Activated T-cell treated with anti-CD3 and anti-CD28 coated beads for 48 hours (primary cell): ENCODE results near the gene GPR75.
A peak's percentile ranks its signal among the peaks of the same experiment; 100 is the strongest.
"Not testable (repeated sequence)": the region's sequence is repeated elsewhere in the genome, so short reads cannot be mapped to it uniquely, and the experiment has no call there.

Experiments
- DNase-seq: peaks from one replicate; pipeline ENCODE4 v3.0.0-alpha.2; 2020; ENCODE audit warnings: low read depth

GPR75 gene

DNA sequence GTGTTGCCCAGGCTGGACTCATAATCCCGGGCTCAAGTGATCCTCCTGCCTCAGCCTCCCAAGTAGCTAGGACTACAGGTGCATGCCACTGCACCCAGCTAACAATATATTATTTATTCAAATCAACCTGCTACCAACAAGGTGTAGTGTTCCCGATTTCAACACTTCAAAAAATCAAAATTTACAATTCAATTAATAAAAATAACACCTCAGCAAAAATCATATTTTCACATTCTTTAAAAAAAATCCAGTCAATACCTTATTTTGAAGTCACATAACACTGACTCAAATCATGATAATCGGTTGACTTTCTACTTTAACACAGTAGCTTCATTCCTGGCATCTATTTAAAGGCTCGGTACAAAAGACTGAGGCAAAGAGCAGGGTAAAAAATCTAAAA lies 7.2 kb downstream of the GPR75 start:
- DNase-seq, result no peak

DNA sequence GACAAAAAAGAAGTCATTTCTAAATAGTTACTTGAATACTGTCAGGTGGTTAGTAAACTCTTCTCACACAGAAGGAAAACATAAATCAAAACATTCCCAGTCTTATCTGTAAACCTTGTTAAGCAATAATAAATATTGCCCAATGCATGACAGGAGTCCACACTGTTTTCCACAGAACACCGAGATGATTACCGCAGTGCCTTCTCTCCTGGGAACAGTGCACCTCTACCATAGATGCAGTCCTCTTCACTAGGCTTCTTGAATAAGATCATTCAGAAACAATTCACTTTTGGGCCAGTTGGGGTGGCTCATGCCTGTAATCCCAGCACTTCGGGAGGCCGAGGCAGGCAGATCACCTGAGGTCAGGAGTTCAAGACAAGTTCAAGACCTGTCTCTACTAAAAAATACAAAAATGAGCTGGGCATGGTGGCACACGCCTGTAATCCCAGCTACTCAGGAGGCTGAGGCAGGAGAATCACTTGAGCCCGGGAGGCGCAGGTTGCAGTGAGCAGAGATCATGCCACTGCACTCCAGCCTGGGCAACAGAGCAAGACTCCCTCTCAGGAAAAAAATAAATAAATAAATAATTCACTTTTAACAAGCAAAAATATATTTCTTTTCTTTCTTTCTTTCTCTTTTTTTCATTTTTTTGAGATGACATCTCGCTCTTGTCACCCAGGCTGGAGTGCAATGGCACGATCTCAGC lies 8.6 kb downstream of the GPR75 start:
- DNase-seq, result not testable (repeated sequence)

DNA sequence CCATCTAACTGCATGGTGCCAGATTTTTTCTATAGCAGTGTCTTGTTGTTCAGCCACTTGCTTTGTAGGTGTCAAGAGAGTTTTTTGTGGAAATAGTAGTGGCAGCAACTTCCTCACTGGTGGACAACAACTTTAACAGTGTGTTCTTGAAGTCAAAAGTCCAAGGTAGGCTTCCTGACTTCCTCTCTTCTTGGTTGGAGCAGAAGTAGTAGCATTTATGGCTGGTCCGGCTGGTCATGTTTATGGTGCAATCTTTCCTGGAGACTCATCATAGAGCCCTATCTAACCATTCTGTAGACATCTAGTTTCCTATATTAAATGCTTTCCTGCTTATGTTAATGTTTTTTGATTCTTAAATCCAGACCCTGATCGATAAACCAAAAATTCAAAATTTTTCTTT lies 11.7 kb downstream of the GPR75 start:
- no peak for DNase-seq

DNA sequence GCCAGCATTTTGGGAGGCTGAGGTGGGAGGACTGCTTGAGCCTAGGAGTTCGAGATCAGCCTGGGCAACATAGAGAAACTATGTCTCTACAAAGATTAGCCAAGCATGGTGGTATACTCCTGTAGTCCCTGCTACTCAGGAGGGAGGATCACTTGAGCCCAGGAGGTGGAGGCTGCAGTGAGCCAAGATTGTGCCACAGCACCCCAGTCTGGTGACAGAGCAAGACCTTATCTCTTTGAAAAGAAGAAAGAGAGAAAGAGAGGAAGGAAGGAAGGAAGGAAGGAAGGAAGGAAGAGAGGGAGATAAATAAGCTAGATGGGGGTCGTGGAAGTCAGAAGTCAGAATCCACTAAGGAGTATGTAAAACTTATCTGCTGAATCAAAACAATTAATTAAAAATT lies 16.2 kb downstream of the GPR75 start:
- no peak for DNase-seq

DNA sequence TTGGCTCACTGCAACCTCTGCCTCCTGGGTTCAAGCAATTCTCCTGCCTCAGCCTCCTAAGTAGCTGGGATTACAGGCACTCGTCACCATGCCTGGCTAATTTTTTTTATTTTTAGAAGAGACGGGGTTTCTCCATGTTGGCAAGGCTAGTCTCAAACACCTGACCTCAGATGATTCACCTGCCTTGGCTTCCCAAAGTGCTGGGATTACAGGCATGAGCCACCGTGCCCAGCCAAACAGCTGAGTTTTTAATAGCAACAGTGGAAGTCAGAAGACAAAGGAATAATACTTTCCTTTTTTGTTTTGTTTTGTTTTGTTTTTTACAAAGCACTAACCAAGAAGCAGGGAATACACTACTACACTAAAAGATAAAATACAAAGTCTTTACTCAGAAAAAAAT lies 16.9 kb downstream of the GPR75 start:
- no peak for DNase-seq

DNA sequence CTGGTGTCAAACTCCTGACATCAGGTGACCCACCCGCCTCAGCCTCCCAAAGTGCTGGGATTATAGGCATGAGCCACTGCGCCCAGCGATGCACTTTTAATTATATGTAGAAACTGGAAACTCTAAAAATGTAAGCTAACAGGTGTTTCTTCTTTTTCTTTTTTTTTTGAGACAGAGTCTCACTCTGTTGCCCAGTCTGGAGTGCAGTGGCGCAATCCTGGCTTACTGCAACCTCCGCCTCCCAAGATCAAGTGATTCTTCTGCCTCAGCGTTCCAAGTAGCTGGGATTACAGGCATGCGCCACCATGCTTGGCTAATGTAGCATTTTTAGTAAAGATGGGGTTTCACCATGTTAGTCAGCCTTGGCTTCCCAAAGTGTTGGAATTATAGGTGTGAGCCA lies 18.1 kb downstream of the GPR75 start:
- DNase-seq, result not testable (repeated sequence)

DNA sequence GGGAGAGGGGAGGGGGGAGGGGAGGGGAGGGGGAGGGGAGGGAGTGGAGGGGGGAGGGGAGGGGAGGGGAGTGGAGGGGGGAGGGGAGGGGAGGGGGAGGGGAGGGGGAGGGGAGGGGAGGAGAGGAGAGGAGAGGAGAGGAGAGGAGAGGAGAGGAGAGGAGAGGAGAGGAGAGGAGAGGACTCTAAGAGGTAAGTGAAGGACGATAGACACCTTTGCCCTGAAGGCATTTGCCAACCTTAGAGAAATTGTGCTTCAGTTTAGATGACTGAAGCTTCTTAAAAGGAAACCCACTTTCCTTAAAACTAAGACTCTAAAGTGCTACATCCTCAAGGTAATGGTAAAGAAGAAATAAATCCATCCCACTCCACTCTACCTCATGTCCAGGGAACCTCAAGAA lies 19.2 kb downstream of the GPR75 start:
- no peak for DNase-seq

DNA sequence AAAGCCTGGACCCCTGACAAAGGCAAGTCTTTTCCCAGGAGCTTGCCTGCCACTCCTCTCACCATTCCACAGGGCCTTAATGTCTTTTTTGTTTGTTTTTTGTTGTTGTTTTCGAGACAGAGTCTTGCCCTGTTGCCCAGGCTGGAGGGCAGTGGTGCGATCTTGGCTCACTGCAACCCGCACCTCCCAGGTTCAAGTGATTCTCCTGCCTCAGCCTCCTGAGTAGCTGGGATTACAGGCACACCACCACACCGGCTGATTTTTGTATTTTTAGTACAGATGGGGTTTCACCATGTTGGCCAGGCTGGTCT lies 29.8 kb downstream of the GPR75 start:
- DNase-seq, result not testable (repeated sequence)

DNA sequence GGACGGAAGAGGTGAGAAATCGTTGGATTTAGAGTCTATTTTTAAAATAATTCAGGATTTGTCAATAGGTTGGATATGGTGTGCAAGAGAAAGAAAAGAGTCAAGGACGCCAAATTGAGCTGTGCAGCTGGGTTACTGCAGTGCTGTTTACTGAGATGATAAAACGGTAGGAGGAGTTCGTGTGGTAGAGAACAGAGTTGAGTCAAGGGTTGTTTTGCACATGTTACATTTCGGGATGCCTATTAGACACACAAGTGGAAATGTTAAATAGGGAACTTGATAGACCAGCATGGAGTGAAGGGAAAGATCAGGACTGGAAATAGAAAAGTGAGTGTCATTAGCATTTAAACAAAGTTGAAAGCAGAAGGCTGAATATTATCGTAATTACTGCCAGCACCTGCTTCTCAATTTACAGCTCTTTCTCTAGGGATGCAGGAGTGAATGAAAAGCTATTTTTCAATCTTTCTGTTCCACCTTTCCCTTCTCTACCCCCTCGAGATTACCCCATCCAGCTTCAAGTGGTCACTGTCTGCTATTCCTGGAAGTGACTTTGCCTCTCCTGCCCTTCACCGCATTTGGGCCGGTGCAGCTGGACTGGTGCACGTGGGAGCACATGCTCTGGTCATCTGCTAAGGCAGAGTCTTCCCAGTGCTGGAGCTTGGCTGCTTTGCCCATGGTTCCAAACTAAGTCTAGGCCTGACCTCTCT lies 30.3 kb downstream of the GPR75 start:
- no peak for DNase-seq

DNA sequence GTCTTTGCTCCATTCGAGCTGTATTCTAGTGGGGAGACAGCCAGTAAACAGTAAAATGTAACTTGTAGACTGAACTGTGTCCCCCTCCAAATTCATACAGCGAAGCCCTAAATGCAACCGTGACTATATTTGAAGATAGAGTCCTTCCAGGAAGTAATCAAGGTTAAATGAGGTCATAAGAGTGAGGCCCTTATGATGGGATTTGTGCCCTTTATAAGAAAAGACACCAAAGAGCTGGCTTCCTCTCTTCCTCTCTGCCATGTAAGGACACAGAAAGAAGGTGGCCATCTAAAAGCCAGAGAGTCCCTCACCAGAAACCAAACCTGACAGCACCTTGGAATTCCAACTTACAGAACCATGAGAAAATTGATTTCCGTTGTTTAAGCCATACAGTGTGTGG lies 31.4 kb downstream of the GPR75 start:
- no peak for DNase-seq

DNA sequence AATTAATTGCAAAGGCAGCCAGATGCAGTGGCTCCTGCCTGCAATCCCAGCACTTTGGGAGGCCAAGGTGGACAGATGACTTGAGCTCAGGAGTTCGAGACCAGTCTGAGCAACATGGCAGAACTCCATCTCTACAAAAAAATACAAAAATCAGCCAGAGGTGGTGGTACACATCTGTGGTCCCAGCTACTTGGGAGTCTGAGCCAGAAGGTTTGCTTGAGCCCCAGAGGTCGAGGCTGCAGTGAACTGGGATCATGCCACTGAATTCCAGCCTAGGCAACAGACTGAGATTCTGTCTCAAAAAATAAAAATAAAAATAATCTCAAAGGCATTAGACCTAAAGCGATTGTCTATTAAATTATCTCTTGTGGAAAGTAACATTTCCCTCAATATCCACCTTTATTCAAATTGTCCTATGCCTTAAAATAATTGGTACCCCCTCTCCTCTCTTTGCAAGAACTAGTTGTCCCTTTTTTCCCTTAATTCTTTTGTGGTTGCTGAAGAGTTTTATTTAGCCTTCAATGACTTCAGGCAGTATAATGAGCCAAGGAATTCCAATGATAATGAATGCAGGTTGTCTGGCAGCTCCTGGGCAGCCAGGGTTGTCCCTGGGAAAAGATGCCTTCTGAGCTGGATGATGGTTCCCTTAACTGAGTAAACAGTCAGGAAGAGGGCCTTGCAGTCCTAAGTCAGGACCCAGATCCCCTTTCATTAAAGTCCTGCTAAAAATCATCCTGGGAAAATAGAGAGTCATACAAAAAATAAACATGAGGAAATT lies 32.2 kb downstream of the GPR75 start:
- DNase-seq, result no peak

DNA sequence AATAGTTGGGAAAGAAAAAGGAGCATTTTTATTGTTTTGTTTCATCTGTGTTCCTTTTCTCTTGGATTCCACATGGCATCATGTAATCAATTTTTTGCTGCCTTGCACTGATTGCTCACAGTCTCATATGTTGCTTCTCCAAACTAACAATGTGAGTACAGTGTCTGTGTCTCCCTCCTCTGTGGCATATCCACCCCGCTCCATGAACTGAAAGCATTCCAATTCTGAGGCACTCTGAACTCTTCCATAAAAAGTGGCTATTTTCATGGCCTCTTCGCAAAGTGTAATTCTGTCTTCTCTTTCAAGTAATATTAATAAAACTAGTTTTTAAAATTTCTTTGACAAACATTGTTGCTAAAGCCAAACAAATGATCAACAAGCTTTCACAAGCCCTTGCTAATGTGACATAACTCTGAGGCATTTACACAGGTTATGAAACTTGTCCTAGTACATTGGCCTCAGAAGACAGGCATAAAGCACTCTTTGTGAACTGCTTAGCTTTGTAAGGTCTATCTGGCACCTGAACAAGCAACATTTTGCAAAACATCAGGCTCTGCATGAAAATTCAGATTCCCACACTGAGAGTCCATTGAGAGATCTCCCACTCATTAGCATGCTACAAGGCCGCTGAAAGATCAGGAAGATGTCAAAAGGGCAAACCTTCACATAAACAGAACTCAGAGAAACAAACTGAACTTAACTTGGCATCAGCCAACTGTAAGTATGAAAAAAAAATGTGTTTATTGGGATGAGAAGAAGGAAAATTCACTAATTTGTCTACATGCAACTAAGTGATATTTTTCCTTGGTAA lies 33.0 kb downstream of the GPR75 start:
- DNase-seq, result no peak

DNA sequence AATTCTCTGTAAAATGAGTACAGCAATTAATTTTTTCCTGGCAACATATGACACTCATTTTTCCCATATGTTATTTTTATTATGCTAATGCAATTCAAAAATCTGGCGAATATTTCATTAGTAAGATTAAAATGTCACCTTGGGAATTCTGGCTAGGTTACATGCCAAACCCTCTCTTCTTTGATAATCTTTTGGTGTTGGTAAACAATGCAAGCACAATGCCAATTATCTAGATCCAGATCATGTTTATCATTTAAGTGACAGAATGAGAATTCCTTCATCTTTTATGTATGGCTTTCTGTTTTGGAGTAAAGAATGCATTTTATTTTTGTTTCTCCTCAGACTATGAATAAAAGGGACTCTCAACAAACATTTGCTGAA lies 33.7 kb downstream of the GPR75 start:
- no peak for DNase-seq

DNA sequence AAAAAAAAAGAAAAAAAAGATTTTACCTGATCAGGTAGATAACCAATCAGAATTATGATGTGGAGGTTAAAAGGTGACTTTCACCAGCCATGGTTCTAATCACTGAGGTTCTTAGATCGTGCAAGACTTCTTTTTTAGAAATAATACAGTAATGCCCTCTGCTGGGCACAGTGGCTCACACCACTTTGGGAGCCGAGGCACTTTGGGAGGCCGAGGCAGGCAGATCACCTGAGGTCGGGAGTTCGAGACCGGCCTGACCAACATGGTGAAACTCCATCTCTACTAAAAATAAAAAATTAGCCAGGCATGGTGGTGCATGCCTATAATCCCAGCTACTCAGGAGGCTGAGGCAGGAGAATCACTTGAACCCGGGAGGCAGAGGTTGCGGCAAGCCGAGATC lies 36.1 kb downstream of the GPR75 start:
- peak; percentile 3 for DNase-seq

DNA sequence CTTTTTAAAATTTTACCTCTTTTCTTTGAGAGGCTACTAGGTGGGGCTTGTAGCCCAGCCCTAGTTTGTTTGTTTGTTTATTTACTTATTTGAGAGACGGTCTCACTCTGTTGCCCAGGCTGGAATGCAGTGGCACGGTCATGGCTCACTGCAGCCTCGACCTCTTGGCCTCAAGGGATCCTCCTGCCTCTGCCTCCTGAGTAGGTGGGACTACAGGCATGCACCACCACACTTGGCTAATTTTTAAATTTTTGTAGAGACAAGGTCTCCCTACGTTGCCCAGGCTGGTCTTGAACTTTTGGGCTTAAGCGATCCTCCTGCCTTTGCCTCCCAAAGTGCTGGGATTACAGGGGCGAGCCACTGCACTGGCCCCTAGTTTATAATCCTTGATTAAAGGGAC lies 38.0 kb downstream of the GPR75 start:
- DNase-seq, result no peak

DNA sequence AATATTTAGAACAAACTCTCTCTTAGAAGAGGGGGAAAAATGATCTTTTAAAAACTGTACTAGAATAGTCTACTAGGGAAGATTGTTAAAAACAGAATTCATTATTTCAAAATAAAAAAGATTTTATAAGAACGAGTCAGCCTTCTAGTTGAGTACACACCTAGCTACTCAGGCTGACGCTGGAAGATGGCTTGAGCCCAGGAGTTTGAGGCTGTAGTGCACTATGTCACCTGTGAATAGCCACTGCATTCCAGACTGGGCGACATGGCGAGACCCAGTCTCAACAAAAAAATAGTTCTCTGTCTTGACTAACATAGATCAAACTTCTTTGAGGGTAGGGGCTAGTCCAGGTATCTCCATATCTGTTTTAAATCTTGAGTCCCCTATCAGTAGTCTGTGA lies 39.1 kb downstream of the GPR75 start:
- no peak for DNase-seq

DNA sequence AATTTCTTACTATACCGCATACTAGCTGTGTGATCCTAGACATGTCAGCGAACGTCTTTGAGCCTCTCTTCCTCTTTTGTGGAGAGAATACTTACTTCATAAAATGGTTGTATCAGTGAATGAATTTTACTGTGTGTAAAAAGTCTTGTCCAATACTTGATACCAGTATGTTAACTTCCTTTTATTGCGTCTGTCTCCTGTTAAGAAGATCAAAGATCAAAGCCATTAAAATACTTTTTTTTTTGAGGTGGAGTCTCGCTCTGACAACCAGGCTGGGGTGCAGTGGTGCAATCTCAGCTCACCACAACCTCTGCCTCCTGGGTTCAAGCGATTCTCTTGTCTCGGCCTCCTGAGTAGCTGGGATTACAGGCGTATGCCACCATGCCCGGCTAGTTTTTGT lies 39.7 kb downstream of the GPR75 start:
- no peak for DNase-seq

DNA sequence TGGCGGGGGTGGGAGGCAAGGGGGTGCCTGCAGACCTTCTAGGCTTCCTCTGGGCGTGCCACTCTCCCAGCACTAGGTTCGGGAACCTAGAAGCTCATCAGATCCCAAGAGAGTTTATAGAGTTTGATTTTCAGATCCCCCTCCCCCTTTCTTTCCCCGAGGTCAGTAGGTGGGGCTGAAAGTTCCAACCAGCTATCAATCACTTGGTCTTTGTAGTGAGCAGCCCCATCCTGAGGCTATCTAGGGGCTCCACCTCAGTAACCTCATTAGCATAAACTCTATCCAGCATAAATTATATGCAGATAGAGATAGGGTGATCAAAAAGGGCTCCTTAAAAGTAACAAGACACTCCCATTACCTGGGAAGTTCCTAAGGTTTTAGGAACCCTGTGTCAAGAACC lies 40.1 kb downstream of the GPR75 start:
- no peak for DNase-seq

DNA sequence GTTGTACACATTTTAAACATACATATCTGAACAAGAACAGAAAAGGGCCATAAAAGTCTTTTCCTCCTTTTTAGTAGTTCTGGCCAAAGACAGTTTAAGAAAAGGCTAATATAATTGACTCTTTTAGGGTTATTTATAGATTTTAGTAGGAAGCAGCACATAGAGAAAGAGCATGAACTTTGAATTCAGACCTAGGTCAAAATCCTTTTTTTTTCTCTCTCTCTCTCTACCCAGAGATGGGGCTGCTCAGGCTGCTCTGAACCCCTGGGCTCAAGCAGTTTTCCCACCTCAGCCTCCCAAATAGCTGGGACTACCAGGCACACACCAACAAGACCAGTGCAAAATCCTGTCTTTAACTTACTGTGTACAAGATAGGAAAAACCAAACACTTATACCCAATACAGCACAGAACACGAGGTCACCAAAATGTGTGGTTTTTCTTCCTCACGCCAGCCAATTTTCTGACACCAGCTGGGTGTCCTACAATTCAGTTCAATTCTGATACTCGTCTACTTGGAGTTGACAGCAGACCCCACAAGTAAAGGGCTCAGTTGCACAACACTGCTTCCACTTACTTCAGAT lies 40.8 kb downstream of the GPR75 start:
- no peak for DNase-seq

DNA sequence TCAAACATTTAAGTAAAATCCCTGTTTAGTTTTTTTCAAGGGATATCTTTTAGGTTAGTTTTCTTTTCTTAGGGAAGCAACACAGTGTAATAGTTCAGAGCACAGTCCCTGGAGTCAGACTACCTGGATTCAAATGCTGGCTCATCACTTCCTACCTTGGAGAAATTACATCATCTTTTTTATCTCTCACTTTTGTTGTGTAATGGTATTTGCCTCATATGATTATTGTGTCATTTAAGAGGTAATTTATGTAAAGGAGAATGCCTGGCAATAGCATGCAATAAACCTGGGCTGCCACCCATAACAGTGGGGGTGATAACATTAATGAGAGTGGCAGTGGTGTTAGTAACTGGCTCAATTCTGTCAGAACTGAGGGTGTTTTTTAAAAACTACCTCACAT lies 46.6 kb downstream of the GPR75 start:
- no peak for DNase-seq

DNA sequence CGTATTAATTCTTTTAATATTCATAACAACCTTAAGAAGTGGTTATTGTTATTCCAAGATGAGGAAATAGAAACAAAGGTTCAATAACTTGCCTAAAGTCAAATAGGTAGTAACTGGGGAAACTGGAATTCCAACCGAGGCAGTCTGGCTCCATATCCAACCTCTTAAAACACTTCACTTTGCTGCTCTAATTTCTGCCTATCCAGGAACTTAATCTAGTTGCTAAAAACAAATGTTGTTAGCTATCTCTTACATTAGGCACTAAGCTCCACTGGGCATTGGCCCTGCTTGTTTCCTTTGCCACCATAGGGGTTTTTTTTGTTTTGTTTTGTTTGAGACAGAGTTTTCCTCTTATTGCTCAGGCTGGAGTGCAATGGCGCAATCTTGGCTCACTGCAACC lies 48.2 kb downstream of the GPR75 start:
- no peak for DNase-seq
